Erythroblast (primary cell): Measurements from ENCODE around the gene AGTPBP1.

Experiments used
- DNase-seq, 2 experiments: peaks; one replicate each; lab custom pipeline; 2025; lab: John Stamatoyannopoulos, UW
- GATA1 ChIP-seq: IDR thresholded peaks from 2 replicates; pipeline ENCODE4 v1.6.1; 2011; ENCODE audit warnings: low read depth, mild to moderate bottlenecking, control low read depth, low read length, moderate library complexity
- POLR2A ChIP-seq: IDR thresholded peaks from 2 replicates; pipeline ENCODE4 v1.6.1; 2011; ENCODE audit warnings: mild to moderate bottlenecking, low read length

The AGTPBP1 gene

DNA sequence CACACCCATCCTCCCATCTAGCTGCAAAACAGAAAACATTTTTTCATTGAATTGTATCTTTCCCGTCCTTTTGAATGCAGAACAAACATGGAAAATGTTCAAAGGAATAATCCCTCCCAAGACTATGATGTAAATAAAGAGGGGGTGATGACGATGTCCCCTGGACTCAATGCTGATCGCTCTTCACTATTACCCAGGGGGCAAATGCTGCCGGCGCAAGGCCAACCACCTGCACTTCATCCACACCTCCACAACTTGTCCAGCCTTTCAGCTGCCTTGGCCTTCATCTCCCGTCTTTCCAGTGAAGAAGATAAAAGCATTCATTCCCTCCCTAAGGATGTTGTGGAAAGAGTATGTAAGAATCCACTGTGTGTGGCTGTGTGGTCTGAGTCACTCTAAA lies 240.3 kb downstream of the AGTPBP1 start:
- TF ChIP-seq GATA1 (no peak), POLR2A (no peak)
- DNase-seq, result no peak
